ENCODE measurements around the gene PTPN2.
"Not testable (repeated sequence)": the region's sequence is repeated elsewhere in the genome, so short reads cannot be mapped to it uniquely, and the experiment has no call there.

PTPN2 gene

DNA sequence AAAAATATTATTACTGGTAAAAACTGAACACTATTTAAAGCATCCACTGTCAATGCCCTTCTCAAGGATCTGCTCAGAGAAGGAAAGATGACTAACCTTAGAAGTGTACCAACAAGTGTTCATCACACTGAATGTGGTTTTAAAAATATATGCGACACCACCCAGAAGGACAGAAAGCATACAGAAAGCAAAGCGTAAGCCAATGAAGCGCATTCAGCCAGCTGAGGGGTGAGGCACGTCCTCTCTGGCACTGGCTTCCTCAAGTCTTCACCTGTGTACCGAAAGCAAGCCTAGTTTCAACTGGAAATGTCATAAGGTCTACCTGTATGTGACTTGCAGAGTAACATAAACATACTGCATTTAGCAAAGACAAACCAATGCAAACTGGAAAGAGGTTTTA, 92.4 kb downstream of the PTPN2 start:
- TF ChIP-seq FOXP2 (optimal IDR thresholded peaks at IDR 0.05; ENCODE audit: control extremely low read depth, extremely low read length, insufficient read depth) (no peak), EZH2 (IDR thresholded peaks at IDR 0.05) (no peak), POLR2AphosphoS5 (IDR thresholded peaks at IDR 0.05; ENCODE audit: borderline replicate concordance, low read depth, low read length) (no peak)
- H3K4me3 ChIP-seq = no peak overlapping the region
- no peak overlapping the region for H3K9ac ChIP-seq (ENCODE audit: insufficient read length)
- H3K27ac ChIP-seq = no peak overlapping the region
- no peak for DNase-seq (ENCODE audit: low read depth, low spot score)
- peaks cover 8% of the 10 kb centered on the region; the same call in 1 of the 2 replicates for H3K36me3 ChIP-seq (ENCODE audit: insufficient read depth, low read length)
- H3K9me3 ChIP-seq (ENCODE audit: low read depth, low read length) = no peaks in the 10 kb centered on the region

DNA sequence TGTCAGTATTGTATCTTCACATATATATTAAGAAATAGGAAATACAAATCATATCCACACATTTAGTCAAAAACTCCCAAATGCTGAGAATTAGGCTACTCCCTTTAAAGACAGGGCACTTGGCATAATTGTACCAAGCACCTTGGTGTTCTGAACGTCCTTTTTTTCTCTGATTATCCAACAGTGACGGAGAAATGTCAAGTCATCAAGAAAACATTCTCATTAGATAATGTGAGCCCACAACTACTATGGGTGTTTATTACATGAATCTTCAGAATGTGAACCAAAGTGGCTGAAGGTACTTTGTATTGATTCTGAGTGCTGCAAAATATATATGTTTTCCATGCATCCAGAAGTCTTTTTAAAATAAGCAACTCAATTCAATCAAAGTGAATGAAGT, 97.4 kb downstream of the PTPN2 start:
- no peak for DNase-seq (ENCODE audit: low read depth, low spot score)
- Histone ChIP-seq H3K4me3 (no peak overlapping the region), H3K9me3 (ENCODE audit: low read depth, low read length) (no peaks in the 10 kb centered on the region), H3K9ac (ENCODE audit: insufficient read length) (no peak overlapping the region), H3K36me3 (ENCODE audit: insufficient read depth, low read length) (no peaks in the 10 kb centered on the region), H3K27ac (no peak overlapping the region)
- no peak for TF ChIP-seq POLR2AphosphoS5 (IDR thresholded peaks at IDR 0.05; ENCODE audit: borderline replicate concordance, low read depth, low read length)
- TF ChIP-seq EZH2 (IDR thresholded peaks at IDR 0.05) = no peak
- TF ChIP-seq FOXP2 (optimal IDR thresholded peaks at IDR 0.05; ENCODE audit: control extremely low read depth, extremely low read length, insufficient read depth) = no peak

- Histone ChIP-seq H3K36me3 (ENCODE audit: insufficient read depth, low read length) (no peaks in the 10 kb centered on the region), H3K4me3 (no peak overlapping the region), H3K27ac (no peak overlapping the region), H3K9ac (ENCODE audit: insufficient read length) (no peak overlapping the region), H3K9me3 (ENCODE audit: low read depth, low read length) (no peaks in the 10 kb centered on the region)
- DNase-seq (ENCODE audit: low read depth, low spot score) = no peak
- TF ChIP-seq POLR2AphosphoS5 (IDR thresholded peaks at IDR 0.05; ENCODE audit: borderline replicate concordance, low read depth, low read length) (no peak), FOXP2 (optimal IDR thresholded peaks at IDR 0.05; ENCODE audit: control extremely low read depth, extremely low read length, insufficient read depth) (no peak), EZH2 (IDR thresholded peaks at IDR 0.05) (no peak)
These were observed 100.5 kb downstream of the PTPN2 start for GRCh38 chr18:12783524-12783923.

GRCh38 chr18:12782521-12782920, 101.5 kb downstream of the PTPN2 start:
- TF ChIP-seq POLR2AphosphoS5 (IDR thresholded peaks at IDR 0.05; ENCODE audit: borderline replicate concordance, low read depth, low read length) (no peak), EZH2 (IDR thresholded peaks at IDR 0.05) (no peak), FOXP2 (optimal IDR thresholded peaks at IDR 0.05; ENCODE audit: control extremely low read depth, extremely low read length, insufficient read depth) (no peak)
- no peak overlapping the region for H3K4me3 ChIP-seq
- no peak overlapping the region for H3K9ac ChIP-seq (ENCODE audit: insufficient read length)
- no peak overlapping the region for H3K27ac ChIP-seq
- no peaks in the 10 kb centered on the region for H3K9me3 ChIP-seq (ENCODE audit: low read depth, low read length)
- no peak for DNase-seq (ENCODE audit: low read depth, low spot score)
- no peaks in the 10 kb centered on the region for H3K36me3 ChIP-seq (ENCODE audit: insufficient read depth, low read length)

- no peaks in the 10 kb centered on the region for H3K36me3 ChIP-seq (ENCODE audit: insufficient read depth, low read length)
- DNase-seq (ENCODE audit: low read depth, low spot score) = no peak
These were observed 104.6 kb downstream of the PTPN2 start for GRCh38 chr18:12779456-12779855.

GRCh38 chr18:12779043-12779442, 105.0 kb downstream of the PTPN2 start:
- no peaks in the 10 kb centered on the region for H3K9me3 ChIP-seq (ENCODE audit: low read depth, low read length)
- no peak for DNase-seq (ENCODE audit: low read depth, low spot score)
- TF ChIP-seq FOXP2 (optimal IDR thresholded peaks at IDR 0.05; ENCODE audit: control extremely low read depth, extremely low read length, insufficient read depth) = no peak
- TF ChIP-seq EZH2 (IDR thresholded peaks at IDR 0.05) = no peak
- TF ChIP-seq POLR2AphosphoS5 (IDR thresholded peaks at IDR 0.05; ENCODE audit: borderline replicate concordance, low read depth, low read length) = no peak
- no peak overlapping the region for H3K4me3 ChIP-seq
- H3K27ac ChIP-seq = no peak overlapping the region
- no peak overlapping the region for H3K9ac ChIP-seq (ENCODE audit: insufficient read length)
- H3K36me3 ChIP-seq (ENCODE audit: insufficient read depth, low read length) = no peaks in the 10 kb centered on the region

More at GRCh38 chr18:12779456-12779855, 104.6 kb downstream of the PTPN2 start:
- Histone ChIP-seq H3K27ac (no peak overlapping the region), H3K4me3 (no peak overlapping the region), H3K9ac (ENCODE audit: insufficient read length) (no peak overlapping the region), H3K9me3 (ENCODE audit: low read depth, low read length) (no peaks in the 10 kb centered on the region)
- TF ChIP-seq EZH2 (IDR thresholded peaks at IDR 0.05) (no peak), POLR2AphosphoS5 (IDR thresholded peaks at IDR 0.05; ENCODE audit: borderline replicate concordance, low read depth, low read length) (no peak), FOXP2 (optimal IDR thresholded peaks at IDR 0.05; ENCODE audit: control extremely low read depth, extremely low read length, insufficient read depth) (no peak)

DNA sequence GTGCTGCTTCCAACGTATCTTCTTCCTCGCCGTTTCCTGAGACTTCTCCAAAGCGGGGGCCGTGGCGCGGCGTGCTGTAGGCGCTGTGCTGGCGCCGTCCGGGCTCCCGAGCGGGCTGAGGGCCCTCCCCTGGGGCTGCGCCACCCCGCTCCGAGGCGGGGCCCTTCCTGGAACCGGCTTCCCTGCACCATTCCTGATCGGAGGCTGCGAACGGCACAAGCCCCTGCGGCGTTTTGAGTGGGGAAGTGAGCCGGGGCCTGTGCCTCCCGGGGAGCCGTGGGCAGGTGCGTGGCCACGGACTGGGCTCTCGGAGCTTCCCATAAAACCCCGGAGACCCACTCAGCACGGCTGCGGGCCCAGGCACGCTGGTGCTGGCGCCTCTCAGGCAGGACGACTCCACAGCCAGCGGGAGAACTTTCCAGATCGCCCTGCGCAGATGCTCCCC, 106.5 kb downstream of the PTPN2 start:
- DNase-seq (ENCODE audit: low read depth, low spot score) = no peak
- H3K4me3 ChIP-seq = no peak overlapping the region
- no peaks in the 10 kb centered on the region for H3K9me3 ChIP-seq (ENCODE audit: low read depth, low read length)
- TF ChIP-seq EZH2 (IDR thresholded peaks at IDR 0.05) (no peak), POLR2AphosphoS5 (IDR thresholded peaks at IDR 0.05; ENCODE audit: borderline replicate concordance, low read depth, low read length) (no peak), FOXP2 (optimal IDR thresholded peaks at IDR 0.05; ENCODE audit: control extremely low read depth, extremely low read length, insufficient read depth) (no peak)
- H3K27ac ChIP-seq = no peak overlapping the region
- H3K36me3 ChIP-seq (ENCODE audit: insufficient read depth, low read length) = no peaks in the 10 kb centered on the region
- H3K9ac ChIP-seq (ENCODE audit: insufficient read length) = no peak overlapping the region

- Histone ChIP-seq H3K27ac (no peak overlapping the region), H3K9me3 (ENCODE audit: low read depth, low read length) (no peaks in the 10 kb centered on the region), H3K4me3 (no peak overlapping the region), H3K36me3 (ENCODE audit: insufficient read depth, low read length) (no peaks in the 10 kb centered on the region), H3K9ac (ENCODE audit: insufficient read length) (no peak overlapping the region)
- no peak for DNase-seq (ENCODE audit: low read depth, low spot score)
- TF ChIP-seq POLR2AphosphoS5 (IDR thresholded peaks at IDR 0.05; ENCODE audit: borderline replicate concordance, low read depth, low read length) (no peak), FOXP2 (optimal IDR thresholded peaks at IDR 0.05; ENCODE audit: control extremely low read depth, extremely low read length, insufficient read depth) (no peak), EZH2 (IDR thresholded peaks at IDR 0.05) (no peak)
These were observed 107.1 kb downstream of the PTPN2 start for GRCh38 chr18:12776821-12777471.

DNA sequence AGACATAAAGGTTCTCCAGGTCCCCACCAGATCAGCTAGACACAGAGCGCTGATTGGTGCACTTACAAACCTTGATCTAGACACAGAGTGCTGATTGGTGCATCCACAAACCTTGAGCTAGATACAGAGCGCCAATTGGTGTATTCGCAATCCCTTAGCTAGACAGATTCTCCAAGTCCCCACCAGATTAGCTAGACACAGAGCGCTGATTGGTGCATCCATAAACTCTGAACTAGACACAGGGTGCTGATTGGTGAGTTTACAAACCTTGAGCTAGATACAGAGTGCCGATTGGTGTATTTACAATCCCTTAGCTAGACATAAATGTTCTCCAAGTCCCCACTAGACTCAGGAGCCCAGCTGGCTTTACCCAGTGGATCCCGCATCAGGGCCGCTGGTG, 107.6 kb downstream of the PTPN2 start:
- H3K9me3 ChIP-seq (ENCODE audit: low read depth, low read length); H3K36me3 ChIP-seq (ENCODE audit: insufficient read depth, low read length); DNase-seq (ENCODE audit: low read depth, low spot score); H3K27ac ChIP-seq; H3K9ac ChIP-seq (ENCODE audit: insufficient read length); H3K4me3 ChIP-seq: not testable (repeated sequence)

Data from SK-N-MC (cell line).